Endothelial cell of umbilical vein (primary cell): Measurements from ENCODE around the gene TUBA3C. TPM values are rescaled to one million over a fixed set of nuclear protein-coding genes. Genes with fewer than 3 reads are reported as not detected.

Source experiments
- BruUV-seq: library from RNA; stranded (reverse); fragments of 400-500 nt; replicated peaks from 2 replicates; lab custom pipeline; 2021; lab: Mats Ljungman, UMichigan
- CTCF ChIA-PET: fragments of 300-600, 350-600 bp; sonication (Branson Sonifier 250); formaldehyde crosslinking; loops from one replicate; lab custom pipeline; 2021; ENCODE audit warnings: antibody characterized with exemption, inconsistent platforms; lab: Charles Lee
- POLR2A ChIA-PET: fragments of 300-600, 350-600 bp; sonication (Branson Sonifier 250); formaldehyde crosslinking; loops from one replicate; lab custom pipeline; 2021; ENCODE audit warnings: antibody characterized with exemption, inconsistent platforms; lab: Charles Lee
- DNase-seq: peaks from one replicate; pipeline ENCODE4 v3.0.0-alpha.2; 2011; ENCODE audit warnings: low read depth, low spot score
- FAIRE-seq: peaks from 2 replicates; lab custom pipeline; 2011; peaks lifted over from hg19 to GRCh38; lab: Jason Lieb, UNC
- H2AFZ ChIP-seq: 2 replicates; pipeline ENCODE4 v1.6.0; 2012; ENCODE audit warnings: low read depth, low read length, control low read depth, inconsistent platforms
- H3K27ac ChIP-seq: 2 replicates; pipeline ENCODE4 v1.5.1; 2011; ENCODE audit warnings: low read depth, mild to moderate bottlenecking, control low read depth, low read length, moderate library complexity; ENCODE audit not compliant: insufficient read depth
- H3K27me3 ChIP-seq, 2 experiments: 2 replicates each; pipeline versions ENCODE4 v1.6.0 to v1.6.1; 2011; ENCODE audit warnings: low read length in 2 of 2, mixed read lengths in 1 of 2; ENCODE audit not compliant: control insufficient read depth in 2 of 2, insufficient read depth in 2 of 2
- H3K36me3 ChIP-seq, 2 experiments: 2 replicates in 1 of 2; 3 replicates in 1 of 2; pipeline ENCODE4 v1.5.1; 2011; ENCODE audit warnings: low read length in 2 of 2, mild to moderate bottlenecking in 1 of 2, moderate library complexity in 1 of 2; ENCODE audit not compliant: control insufficient read depth in 2 of 2, insufficient read depth in 2 of 2; ENCODE audit errors: extremely low read depth in 1 of 2
- H3K4me1 ChIP-seq: 3 replicates; pipeline ENCODE4 v1.5.1; 2011; ENCODE audit warnings: mild to moderate bottlenecking, low read length; ENCODE audit not compliant: control insufficient read depth, insufficient read depth; ENCODE audit errors: extremely low read depth
- H3K4me2 ChIP-seq: 2 replicates; pipeline ENCODE4 v1.6.1; 2011; ENCODE audit warnings: low read length, control low read depth, mixed read lengths; ENCODE audit not compliant: insufficient read depth
- H3K4me3 ChIP-seq, 3 experiments: fragments of 200-600 bp in 1 of 3; sonication (generic), shearing (Covaris generic) in 1 of 3; replicated peaks in 1 of 3; 2 replicates each; pipeline ENCODE4 v1.5.1; 2011 to 2016; ENCODE audit warnings: control low read depth in 3 of 3, low read length in 3 of 3, mild to moderate bottlenecking in 2 of 3, inconsistent platforms in 1 of 3, low read depth in 1 of 3, moderate library complexity in 1 of 3; ENCODE audit not compliant: insufficient read depth in 1 of 3
- H3K79me2 ChIP-seq: 2 replicates; pipeline ENCODE4 v1.6.0; 2012; ENCODE audit warnings: low read length, inconsistent platforms; ENCODE audit not compliant: control insufficient read depth, insufficient read depth
- H3K9ac ChIP-seq: replicated peaks from 2 replicates; pipeline ENCODE3; 2011; ENCODE audit warnings: low read length, control low read depth; ENCODE audit not compliant: insufficient read depth; ENCODE audit errors: extremely low read depth
- H3K9me1 ChIP-seq: replicated peaks from 3 replicates; pipeline ENCODE4 v1.6.0; 2011; ENCODE audit warnings: mild to moderate bottlenecking, low read length; ENCODE audit not compliant: control insufficient read depth, insufficient read depth; ENCODE audit errors: extremely low read depth
- H3K9me3 ChIP-seq: replicated peaks from 2 replicates; pipeline ENCODE4 v1.5.1; 2012; ENCODE audit warnings: low read length, inconsistent platforms; ENCODE audit not compliant: control insufficient read depth, insufficient read depth
- H4K20me1 ChIP-seq: replicated peaks from 2 replicates; pipeline ENCODE3; 2011; ENCODE audit warnings: mild to moderate bottlenecking, low read length; ENCODE audit not compliant: control insufficient read depth, insufficient read depth; ENCODE audit errors: extremely low read depth
- EZH2 ChIP-seq: IDR thresholded peaks from 2 replicates; pipeline ENCODE4 v1.6.1; 2012; ENCODE audit warnings: borderline replicate concordance, low read depth, mild to moderate bottlenecking, moderate library complexity, low read length, inconsistent platforms; ENCODE audit not compliant: severe bottlenecking
- FOS ChIP-seq: IDR thresholded peaks from 2 replicates; pipeline ENCODE4 v1.6.1; 2011; ENCODE audit warnings: mild to moderate bottlenecking, low read length, moderate library complexity, borderline replicate concordance; ENCODE audit not compliant: insufficient read depth
- GATA2 ChIP-seq: IDR thresholded peaks from 2 replicates; pipeline ENCODE4 v1.7.0; 2011; ENCODE audit warnings: low read depth, mild to moderate bottlenecking, moderate library complexity, mixed read lengths, low read length; ENCODE audit not compliant: insufficient read length, insufficient read depth
- JUN ChIP-seq: IDR thresholded peaks from 2 replicates; pipeline ENCODE4 v1.6.1; 2011; ENCODE audit warnings: borderline replicate concordance, low read depth; ENCODE audit not compliant: insufficient read length, insufficient read depth
- MYC ChIP-seq: IDR thresholded peaks from one replicate; pipeline ENCODE4 v1.6.1; 2011; ENCODE audit warnings: mild to moderate bottlenecking, low read depth, low read length
- POLR2A ChIP-seq: IDR thresholded peaks from 2 replicates; pipeline ENCODE4 v1.6.1; 2012; ENCODE audit warnings: low read depth, mild to moderate bottlenecking, control low read depth, low read length
- POLR2AphosphoS5 ChIP-seq: IDR thresholded peaks from 2 replicates; pipeline ENCODE4 v1.6.1; 2012; ENCODE audit warnings: low read depth, mild to moderate bottlenecking, control low read depth, low read length, moderate library complexity; ENCODE audit not compliant: insufficient read depth
- dilution Hi-C: fragments of 300-500 bp; cut with MboI; formaldehyde crosslinking; loops from one replicate; pipeline ENCODE4 v1.15.0; 2019; ENCODE audit warnings: low sequenced_read_pairs; ENCODE audit not compliant: extremely low pct_ligation_motif_present
- intact Hi-C: fragments of 100-400 bp; cut with micrococcal nuclease; formaldehyde crosslinking; loops from one replicate; pipeline ENCODE4 v1.10.0; 2022
- polyA plus RNA-seq, 4 experiments: library from polyadenylated mRNA; depleted of rRNA in 3 of 4; stranded (reverse) in 3 of 4; unstranded in 1 of 4; fragments of >200 nt; gene quantifications; 2 replicates each; pipeline versions ENCODE4 v1.2.1 to v1.2.3, GENCODE V29; 2011 to 2012; ENCODE audit warnings: missing spikeins in 1 of 4
- total RNA-seq: library from RNA; stranded (reverse); gene quantifications from 2 replicates; pipeline ENCODE4 v1.2.3, GENCODE V29; 2021
- TF ChIP-seq, protein P1 (sequence below): IDR thresholded peaks from 2 replicates; pipeline ENCODE4 v1.6.1; 2011; ENCODE audit not compliant: insufficient read depth, insufficient read length
- TF ChIP-seq, protein P2 (sequence below), 2 donors: IDR thresholded peaks; 1 replicate in 1 of 2; 2 replicates in 1 of 2; pipeline ENCODE4 v1.5.1; 2011; ENCODE audit warnings: low read length in 2 of 2, mild to moderate bottlenecking in 2 of 2, moderate library complexity in 2 of 2, control low read depth in 1 of 2, inconsistent platforms in 1 of 2, low read depth in 1 of 2; ENCODE audit not compliant: insufficient read depth in 1 of 2; ENCODE audit errors: extremely low read depth in 1 of 2

The TUBA3C gene
- total and polyA plus RNA-seq, 2 donors (not counting 3 experiments of a cell fraction or from before 2014, with no cell fraction given) = not detected

DNA sequence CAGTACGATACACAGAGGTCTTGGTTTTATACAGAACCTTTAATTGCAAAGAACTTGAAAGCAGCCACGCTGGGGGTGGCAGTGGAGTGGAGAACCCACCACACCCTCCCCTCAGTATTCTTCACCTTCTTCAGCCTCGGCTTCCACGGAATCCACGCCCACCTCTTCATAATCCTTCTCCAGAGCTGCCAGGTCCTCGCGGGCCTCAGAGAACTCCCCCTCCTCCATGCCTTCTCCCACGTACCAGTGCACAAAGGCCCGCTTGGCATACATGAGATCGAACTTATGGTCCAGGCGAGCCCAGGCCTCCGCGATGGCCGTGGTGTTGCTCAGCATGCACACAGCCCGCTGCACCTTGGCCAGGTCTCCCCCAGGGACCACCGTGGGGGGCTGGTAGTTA is 7.9 kb downstream of the TUBA3C start:
- dilution Hi-C loops (no loop called here), intact Hi-C loops (no loop called here)
- CTCF ChIA-PET = no interaction called here
- BruUV-seq = no TSS peak
- FAIRE-seq = no peak
- TF ChIP-seq, protein P1, sequence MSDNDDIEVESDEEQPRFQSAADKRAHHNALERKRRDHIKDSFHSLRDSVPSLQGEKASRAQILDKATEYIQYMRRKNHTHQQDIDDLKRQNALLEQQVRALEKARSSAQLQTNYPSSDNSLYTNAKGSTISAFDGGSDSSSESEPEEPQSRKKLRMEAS = no peak
- no peak for TF ChIP-seq POLR2A
- TF ChIP-seq MYC = no peak
- TF ChIP-seq, protein P2, sequence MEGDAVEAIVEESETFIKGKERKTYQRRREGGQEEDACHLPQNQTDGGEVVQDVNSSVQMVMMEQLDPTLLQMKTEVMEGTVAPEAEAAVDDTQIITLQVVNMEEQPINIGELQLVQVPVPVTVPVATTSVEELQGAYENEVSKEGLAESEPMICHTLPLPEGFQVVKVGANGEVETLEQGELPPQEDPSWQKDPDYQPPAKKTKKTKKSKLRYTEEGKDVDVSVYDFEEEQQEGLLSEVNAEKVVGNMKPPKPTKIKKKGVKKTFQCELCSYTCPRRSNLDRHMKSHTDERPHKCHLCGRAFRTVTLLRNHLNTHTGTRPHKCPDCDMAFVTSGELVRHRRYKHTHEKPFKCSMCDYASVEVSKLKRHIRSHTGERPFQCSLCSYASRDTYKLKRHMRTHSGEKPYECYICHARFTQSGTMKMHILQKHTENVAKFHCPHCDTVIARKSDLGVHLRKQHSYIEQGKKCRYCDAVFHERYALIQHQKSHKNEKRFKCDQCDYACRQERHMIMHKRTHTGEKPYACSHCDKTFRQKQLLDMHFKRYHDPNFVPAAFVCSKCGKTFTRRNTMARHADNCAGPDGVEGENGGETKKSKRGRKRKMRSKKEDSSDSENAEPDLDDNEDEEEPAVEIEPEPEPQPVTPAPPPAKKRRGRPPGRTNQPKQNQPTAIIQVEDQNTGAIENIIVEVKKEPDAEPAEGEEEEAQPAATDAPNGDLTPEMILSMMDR (IDR thresholded peaks at IDR 0.05; ENCODE audit: extremely low read depth in 1 of 2, insufficient read depth in 1 of 2, low read depth in 1 of 2, low read length in 2 of 2) = no peak
- TF ChIP-seq POLR2AphosphoS5 = no peak
- TF ChIP-seq EZH2 = no peak
- TF ChIP-seq FOS = no peak
- TF ChIP-seq GATA2 = no peak
- TF ChIP-seq JUN = no peak
- no peak overlapping the region for H3K9ac ChIP-seq
- H3K27ac ChIP-seq = no peak overlapping the region
- H2AFZ ChIP-seq = no peak overlapping the region
- H3K4me3 ChIP-seq = no peak overlapping the region
- no peak for DNase-seq
- no peaks in the 10 kb centered on the region for H3K27me3 ChIP-seq
- no peaks in the 10 kb centered on the region for H3K79me2 ChIP-seq
- POLR2A ChIA-PET = no interaction called here
- peaks cover 12% of the 10 kb centered on the region for H3K9me3 ChIP-seq
- H3K4me2 ChIP-seq = no peak overlapping the region
- H3K9me1 ChIP-seq = no peaks in the 10 kb centered on the region
- H4K20me1 ChIP-seq = no peaks in the 10 kb centered on the region
- H3K4me1 ChIP-seq = no peaks in the 10 kb centered on the region
- H3K36me3 ChIP-seq = no peaks in the 10 kb centered on the region
